Medulla oblongata (tissue), 1 donor: ENCODE measurements around the gene MMP20.

Experiments used
- DNase-seq: peaks from one replicate; pipeline ENCODE4 v3.0.0-alpha.2; 2015; ENCODE audit errors: extremely low spot score

Gene MMP20

DNA sequence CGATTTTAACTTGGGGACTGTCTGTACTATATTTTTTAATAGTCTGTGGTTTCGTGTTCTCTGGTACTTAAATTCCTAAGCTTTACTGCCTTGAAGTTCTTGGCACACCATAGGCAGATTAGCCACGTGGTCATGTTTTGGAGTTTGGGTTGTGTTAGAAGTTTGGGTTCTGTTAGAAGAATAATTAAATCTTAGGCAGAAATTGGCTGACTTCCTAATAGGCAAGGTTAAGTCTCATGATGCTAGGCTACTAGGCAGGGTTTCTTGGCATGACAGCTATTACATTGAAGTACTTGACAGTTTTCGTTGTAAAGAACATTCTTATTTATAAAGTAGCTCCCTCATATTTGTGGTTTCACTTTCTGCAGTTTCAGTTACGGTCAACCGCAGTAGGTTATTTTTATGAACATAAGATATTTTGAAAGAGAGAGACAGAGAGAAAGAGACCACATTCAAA, 64.5 kb downstream of the MMP20 start:
- peak; percentile 57 for DNase-seq

- no peak for DNase-seq
These were observed 65.3 kb downstream of the MMP20 start for GRCh38 chr11:102559839-102560238.

- no peak for DNase-seq
These were observed 70.0 kb downstream of the MMP20 start for GRCh38 chr11:102555091-102555490.

- DNase-seq, result no peak
These were observed 71.3 kb downstream of the MMP20 start for GRCh38 chr11:102553835-102554282.

- DNase-seq, result no peak
These were observed 72.5 kb downstream of the MMP20 start for GRCh38 chr11:102552447-102553194.

- no peak for DNase-seq
These were observed 73.1 kb downstream of the MMP20 start for GRCh38 chr11:102552020-102552419.

DNA sequence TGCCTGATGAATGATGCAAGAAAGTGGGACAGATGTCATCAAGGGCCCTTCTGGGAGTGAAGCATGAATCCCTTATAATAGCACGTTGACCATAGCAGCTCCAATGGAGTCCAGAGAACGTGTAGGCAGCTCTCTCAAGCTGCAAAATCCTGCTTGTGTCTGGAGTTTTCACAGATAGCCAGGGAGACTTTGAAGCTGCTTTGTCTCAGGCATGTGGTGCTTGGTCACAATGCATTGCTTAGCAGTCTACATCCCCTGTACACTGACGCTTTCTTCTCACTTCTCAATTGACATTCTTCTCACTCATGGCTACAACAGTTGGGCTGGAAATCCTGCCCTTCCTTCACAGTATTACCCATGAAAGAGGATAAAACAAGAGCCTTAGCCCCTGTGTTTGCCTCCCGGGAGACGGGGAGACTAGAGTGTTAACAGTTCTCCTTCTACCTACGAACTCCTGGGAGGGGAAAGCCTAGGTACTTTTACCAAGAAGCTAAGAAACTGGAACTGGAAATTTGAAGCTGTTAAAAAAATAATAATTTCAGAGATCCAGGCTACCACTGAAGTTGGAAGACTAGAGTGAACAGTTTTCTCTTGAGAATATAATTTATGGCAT, 73.9 kb downstream of the MMP20 start:
- peak; percentile 44 for DNase-seq

- DNase-seq, result no peak
These were observed 78.1 kb downstream of the MMP20 start for GRCh38 chr11:102546923-102547471.

GRCh38 chr11:102546427-102546826, 78.7 kb downstream of the MMP20 start:
- DNase-seq, result no peak

GRCh38 chr11:102545701-102546100, 79.4 kb downstream of the MMP20 start:
- no peak for DNase-seq

GRCh38 chr11:102544594-102544993, 80.5 kb downstream of the MMP20 start:
- no peak for DNase-seq

- no peak for DNase-seq
These were observed 85.6 kb downstream of the MMP20 start for GRCh38 chr11:102539567-102539966.

- DNase-seq, result no peak
These were observed 86.2 kb downstream of the MMP20 start for GRCh38 chr11:102538932-102539331.

DNA sequence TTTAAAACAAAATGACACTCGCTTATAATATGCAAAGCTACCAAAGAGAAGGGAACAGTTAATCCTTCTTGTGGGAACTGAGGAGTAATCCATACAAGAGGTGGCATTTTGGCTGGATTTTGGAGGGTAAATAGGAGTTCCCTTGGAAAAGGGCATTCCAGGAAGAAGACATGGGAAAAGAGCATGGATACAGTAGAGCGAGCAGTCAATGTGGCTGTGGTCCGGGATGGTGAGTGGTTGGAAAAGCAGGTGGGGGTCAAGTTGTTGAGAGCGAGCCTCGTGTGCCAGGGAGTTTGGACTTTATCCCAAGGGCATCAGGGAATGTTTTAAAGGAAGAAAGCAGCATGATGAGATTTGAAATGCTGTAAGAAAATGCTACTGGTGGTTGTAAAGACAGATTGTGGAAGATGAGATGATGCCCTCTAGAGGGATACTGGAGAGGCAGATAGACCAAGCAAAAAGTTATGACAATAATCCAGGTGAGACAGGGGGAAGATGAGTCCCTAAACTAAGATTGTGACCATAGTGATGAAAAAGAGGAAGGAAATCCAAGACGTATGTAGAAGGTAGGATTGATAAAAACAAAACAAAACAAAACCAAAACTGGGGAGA, 90.8 kb downstream of the MMP20 start:
- no peak for DNase-seq

DNA sequence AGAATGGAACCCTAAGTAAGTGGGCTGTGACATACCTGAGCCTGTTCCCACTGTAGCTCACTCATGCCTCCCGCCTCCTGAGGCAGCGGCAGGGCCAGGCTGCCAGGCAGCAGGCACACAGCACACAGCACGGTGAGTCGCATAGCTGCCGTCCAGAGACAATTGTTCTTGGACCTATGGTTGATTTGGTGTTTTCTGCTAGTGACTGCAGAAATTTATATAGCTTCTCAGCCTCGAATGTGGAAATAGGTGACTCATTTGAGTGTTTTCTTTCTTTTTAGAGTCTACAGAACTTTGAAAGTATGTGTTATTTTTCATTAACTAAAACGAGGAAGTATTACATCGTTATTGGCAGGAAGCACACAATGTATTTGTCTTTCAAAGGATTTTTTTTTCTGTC, 94.6 kb downstream of the MMP20 start, which contains the start of gene MMP7:
TSS of gene MMP7 (minus strand) at position 190 of the 400 bp plus-strand sequence. CDS start at position 143, 47 bp downstream.
- no peak for DNase-seq

DNA sequence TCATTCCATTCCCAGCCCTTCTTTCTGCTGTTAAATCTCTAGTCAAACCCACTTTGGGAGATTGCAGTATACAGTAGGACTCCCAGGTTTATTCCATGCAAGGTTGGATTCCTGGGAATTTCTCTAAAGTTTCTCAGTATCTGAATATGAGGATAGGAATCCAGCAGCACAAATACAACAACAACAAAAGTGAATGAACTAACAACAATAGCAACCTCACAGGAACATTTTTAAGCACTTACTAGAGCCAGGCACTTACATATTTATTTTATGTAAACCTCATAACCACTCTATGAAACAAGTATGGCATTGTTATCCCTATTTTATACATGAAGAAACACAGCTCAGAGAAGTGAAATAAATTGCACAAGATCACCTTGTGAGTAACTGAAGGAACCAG, 96.5 kb downstream of the MMP20 start:
- DNase-seq, result no peak

- DNase-seq, result no peak
These were observed 97.4 kb downstream of the MMP20 start for GRCh38 chr11:102527684-102528083.

DNA sequence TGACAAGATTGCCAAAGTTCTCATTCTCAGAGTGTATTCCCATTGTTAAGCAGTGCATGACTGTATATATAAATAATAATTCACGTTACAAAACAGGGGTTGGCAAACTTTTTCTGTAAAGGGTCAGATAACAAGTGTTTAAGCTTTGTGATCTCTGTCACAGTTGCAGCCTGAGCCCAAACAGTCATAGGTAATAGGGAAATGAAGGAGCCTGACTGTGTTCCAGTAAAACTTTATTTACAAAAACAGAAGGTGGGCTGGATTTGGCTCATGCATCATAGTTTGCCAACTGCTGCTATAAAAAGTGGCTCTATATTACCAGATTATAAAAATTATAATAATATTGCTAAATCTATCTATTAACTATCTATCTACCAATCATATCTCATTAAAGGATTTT, 98.1 kb downstream of the MMP20 start:
- DNase-seq, result no peak
